Hepatocyte (in vitro differentiated cells): ENCODE results near the gene LSM12. TPM values are rescaled to one million over a fixed set of nuclear protein-coding genes. Genes with fewer than 3 reads are reported as not detected.
"Not testable (repeated sequence)": the region's sequence is repeated elsewhere in the genome, so short reads cannot be mapped to it uniquely, and the experiment has no call there.

ENCODE experiments used
- DNase-seq: peaks from one replicate; pipeline ENCODE4 v3.0.0-alpha.2; 2016; ENCODE audit warnings: low spot score
- H2AFZ ChIP-seq: fragments of 200-600 bp; sonication (generic); 2 replicates; pipeline ENCODE4 v1.6.0; 2016; ENCODE audit warnings: antibody characterized with exemption, mild to moderate bottlenecking
- H3K27ac ChIP-seq: fragments of 200-600 bp; sonication (generic); 2 replicates; pipeline ENCODE4 v1.5.1; 2016; ENCODE audit warnings: mild to moderate bottlenecking
- H3K27me3 ChIP-seq: fragments of 200-600 bp; sonication (generic); 2 replicates; pipeline ENCODE4 v1.6.1; 2016
- H3K36me3 ChIP-seq: fragments of 200-600 bp; sonication (generic); replicated peaks from 2 replicates; pipeline ENCODE4 v1.5.1; 2016; ENCODE audit warnings: low read depth; ENCODE audit not compliant: insufficient read depth
- H3K4me1 ChIP-seq: fragments of 200-600 bp; sonication (generic); 2 replicates; pipeline ENCODE4 v1.5.1; 2016; ENCODE audit warnings: mild to moderate bottlenecking, moderate library complexity; ENCODE audit not compliant: insufficient read depth
- H3K4me2 ChIP-seq: fragments of 200-600 bp; sonication (generic); 2 replicates; pipeline ENCODE4 v1.6.0; 2016
- H3K4me3 ChIP-seq: fragments of 200-600 bp; sonication (generic); 2 replicates; pipeline ENCODE4 v1.5.1; 2016; ENCODE audit warnings: mild to moderate bottlenecking
- H3K79me2 ChIP-seq: fragments of 200-600 bp; sonication (generic); 2 replicates; pipeline ENCODE4 v1.6.0; 2017; ENCODE audit warnings: mild to moderate bottlenecking
- H3K9me2 ChIP-seq: fragments of 200-600 bp; sonication (generic); replicated peaks from 2 replicates; pipeline ENCODE4 v1.6.0; 2017; ENCODE audit warnings: mild to moderate bottlenecking; ENCODE audit not compliant: insufficient read depth
- H3K9me3 ChIP-seq: fragments of 200-600 bp; sonication (generic); 2 replicates; pipeline ENCODE4 v1.5.1; 2016; ENCODE audit warnings: low read depth, mild to moderate bottlenecking
- H4K20me1 ChIP-seq: fragments of 200-600 bp; sonication (generic); 2 replicates; pipeline ENCODE4 v1.6.0; 2016; ENCODE audit warnings: mild to moderate bottlenecking; ENCODE audit not compliant: insufficient read depth, poor library complexity, severe bottlenecking
- CTCF ChIP-seq: fragments of 200-600 bp; sonication (generic); IDR thresholded peaks from 2 replicates; pipeline ENCODE4 v1.5.1; 2016; ENCODE audit warnings: antibody characterized with exemption, mild to moderate bottlenecking; ENCODE audit not compliant: poor library complexity
- EZH2 ChIP-seq: fragments of 200-600 bp; sonication (generic); IDR thresholded peaks from 2 replicates; pipeline ENCODE4 v1.6.1; 2016; ENCODE audit warnings: antibody characterized with exemption, mild to moderate bottlenecking, borderline replicate concordance
- EZH2phosphoT487 ChIP-seq: fragments of 200-600 bp; sonication (generic); IDR thresholded peaks from one replicate; pipeline ENCODE4 v1.6.1; 2018; ENCODE audit warnings: antibody characterized with exemption, mild to moderate bottlenecking, low read depth, moderate library complexity; ENCODE audit not compliant: unreplicated experiment, severe bottlenecking
- WGBS: methylation state at CpG from one replicate; pipeline ENCODE4 v1.1.6; 2016; ENCODE audit warnings: low lambda C conversion rate; ENCODE audit errors: missing lambda C conversion rate; 5-methylcytosine and 5-hydroxymethylcytosine counted together
- polyA plus RNA-seq: library from polyadenylated mRNA; unstranded; fragments of >200 nt; fragmentation: Nextera tagmentation; extraction: Ambion mirVana; gene quantifications from 2 replicates; pipeline ENCODE4 v1.2.1, GENCODE V29; 2016
- total RNA-seq: library from RNA; depleted of rRNA; stranded (reverse); fragments of >200 nt; gene quantifications from 2 replicates; pipeline ENCODE4 v1.2.3, GENCODE V29; 2014

Gene LSM12
- total and polyA plus RNA-seq, 2 experiments from 2014 or later: 40.4 to 44.5 TPM

- Histone ChIP-seq H3K79me2 (peaks cover 44% of the 10 kb centered on the region), H4K20me1 (peaks cover 14% of the 10 kb centered on the region), H3K4me1 (peaks cover 26% of the 10 kb centered on the region), H3K9me2 (no peaks in the 10 kb centered on the region), H3K9me3 (no peaks in the 10 kb centered on the region), H3K27me3 (no peaks in the 10 kb centered on the region), H3K4me2 (no peak overlapping the region), H3K27ac (no peak overlapping the region), H3K36me3 (no peaks in the 10 kb centered on the region), H2AFZ (no peak overlapping the region), H3K4me3 (no peak overlapping the region)
- 79% methylated on average over 3 of the region's 3 CpGs for WGBS
- no peak for TF ChIP-seq EZH2
- TF ChIP-seq CTCF: no peak
- TF ChIP-seq EZH2phosphoT487: no peak
- no peak for DNase-seq
These were observed 39.0 kb upstream of the LSM12 start for GRCh38 chr17:44105483-44105882.

- DNase-seq: no peak
- Histone ChIP-seq H4K20me1 (peaks cover 10% of the 10 kb centered on the region), H3K4me1 (peaks cover 6% of the 10 kb centered on the region), H3K9me2 (no peaks in the 10 kb centered on the region), H3K27ac (no peak overlapping the region), H3K9me3 (no peaks in the 10 kb centered on the region), H3K27me3 (no peaks in the 10 kb centered on the region), H2AFZ (no peak overlapping the region), H3K4me2 (no peak overlapping the region), H3K36me3 (no peaks in the 10 kb centered on the region), H3K79me2 (peaks cover 30% of the 10 kb centered on the region), H3K4me3 (no peak overlapping the region)
- no peak for TF ChIP-seq EZH2
- no peak for TF ChIP-seq EZH2phosphoT487
- TF ChIP-seq CTCF: no peak
- 81% methylated on average over 16 of the region's 16 CpGs for WGBS
These were observed 36.6 kb upstream of the LSM12 start for GRCh38 chr17:44102849-44103622.

- not testable (repeated sequence) for H3K27ac ChIP-seq, H3K9me3 ChIP-seq, DNase-seq, H3K4me2 ChIP-seq, H3K9me2 ChIP-seq, H3K36me3 ChIP-seq, H2AFZ ChIP-seq, H3K4me1 ChIP-seq, H3K27me3 ChIP-seq, H4K20me1 ChIP-seq, H3K4me3 ChIP-seq
- peaks cover 21% of the 10 kb centered on the region for H3K79me2 ChIP-seq
- 79% methylated on average over 6 of the region's 6 CpGs for WGBS
These were observed 35.4 kb upstream of the LSM12 start for GRCh38 chr17:44101858-44102257.

GRCh38 chr17:44097110-44097958 lies 30.9 kb upstream of the LSM12 start:
- Histone ChIP-seq H3K9me2 (no peaks in the 10 kb centered on the region), H3K4me1 (peaks cover 21% of the 10 kb centered on the region), H3K79me2 (peaks cover 3% of the 10 kb centered on the region), H3K9me3 (no peaks in the 10 kb centered on the region), H3K4me2 (peak overlapping the region; percentile 71), H3K4me3 (no peak overlapping the region), H3K27me3 (no peaks in the 10 kb centered on the region), H3K36me3 (no peaks in the 10 kb centered on the region), H4K20me1 (no peaks in the 10 kb centered on the region), H2AFZ (no peak overlapping the region), H3K27ac (peak overlapping the region; percentile 99)
- no peak for DNase-seq
- TF ChIP-seq CTCF (no peak), EZH2phosphoT487 (no peak), EZH2 (no peak)
- WGBS: 84% methylated on average over 13 of the region's 13 CpGs
